Measurements from ENCODE around the gene LRRC23.

Gene LRRC23

DNA sequence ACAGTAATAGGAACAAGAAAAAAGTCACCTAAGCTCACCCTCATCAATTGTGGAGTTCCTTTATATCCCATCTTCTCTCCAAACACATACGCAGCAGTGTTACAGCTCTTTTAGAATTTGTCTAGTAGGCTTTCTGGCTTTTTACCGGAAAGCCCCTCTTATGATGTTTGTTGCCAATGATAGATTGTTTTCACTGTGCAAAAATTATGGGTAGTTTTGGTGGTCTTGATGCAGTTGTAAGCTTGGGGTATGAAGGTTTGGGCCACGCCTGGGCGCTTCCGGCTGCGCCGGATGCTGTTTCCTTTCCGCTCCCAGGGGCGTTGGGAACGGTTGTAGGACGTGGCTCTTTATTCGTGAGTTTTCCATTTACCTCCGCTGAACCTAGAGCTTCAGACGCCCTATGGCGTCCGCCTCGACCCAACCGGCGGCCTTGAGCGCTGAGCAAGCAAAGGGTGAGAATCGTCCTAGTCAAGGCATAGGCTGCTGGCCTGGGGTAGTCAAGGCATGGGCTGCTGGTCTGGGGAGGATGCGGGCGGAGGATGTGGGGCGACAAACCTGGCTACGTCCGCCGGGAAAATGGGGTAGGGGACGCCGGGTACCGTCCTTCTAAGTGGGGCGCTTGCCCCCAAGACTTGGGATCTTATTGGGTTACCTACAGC is 39.2 kb downstream of the LRRC23 start, which contains the start of the genes C12orf57 and RNU7-1:
C12orf57 (plus strand) TSS at position 301 of the 659 bp plus-strand sequence; CDS start at position 401, 100 bp downstream.
RNU7-1 (plus strand) TSS at position 95 of the 659 bp plus-strand sequence.
- Histone ChIP-seq H3K36me3 (ENCODE audit: control insufficient read depth in 1 of 2, insufficient read depth in 2 of 2, low read length in 2 of 2) (peaks cover 9 to 20% of the 10 kb centered on the region in 2 donors), H3K4me3 (ENCODE audit: low read depth in 1 of 2, low read length in 2 of 2) (peak within 1 kb of the TSS; percentile 88 to 95), H3K4me1 (ENCODE audit: control insufficient read depth in 1 of 2, insufficient read depth in 2 of 2, low read length in 2 of 2) (peaks cover 23 to 46% of the 10 kb centered on the region in 2 donors)

GRCh38 chr12:6944381-6945186 is 40.0 kb downstream of the LRRC23 start:
- Histone ChIP-seq H3K36me3 (ENCODE audit: control insufficient read depth in 1 of 2, insufficient read depth in 2 of 2, low read length in 2 of 2) (peaks cover 9 to 14% of the 10 kb centered on the region in 2 donors), H3K4me3 (ENCODE audit: low read depth in 1 of 2, low read length in 2 of 2) (peak overlapping the region; percentile 88 to 95), H3K4me1 (ENCODE audit: control insufficient read depth in 1 of 2, insufficient read depth in 2 of 2, low read length in 2 of 2) (peaks cover 31 to 47% of the 10 kb centered on the region in 2 donors), H3K9ac (ENCODE audit: low read depth in 1 of 2, low read length in 2 of 2) (peak overlapping the region; percentile 82 to 99), H3K27ac (ENCODE audit: low read depth, low read length) (peak overlapping the region; percentile 95), H3K9me3 (ENCODE audit: control insufficient read depth in 1 of 2, low read length in 2 of 2) (no peaks in the 10 kb centered on the region), H3K27me3 (ENCODE audit: control insufficient read depth in 1 of 2, insufficient read depth in 2 of 2, low read length in 2 of 2) (no peaks in the 10 kb centered on the region)

More for the DNA sequence above, 39.2 kb downstream of the LRRC23 start, which contains the start of the genes C12orf57 and RNU7-1:
- H3K9ac ChIP-seq (ENCODE audit: low read depth in 1 of 2, low read length in 2 of 2), result peak within 1 kb of the TSS; percentile 82 to 99
- peak within 1 kb of the TSS; percentile 95 for H3K27ac ChIP-seq (ENCODE audit: low read depth, low read length)
- H3K9me3 ChIP-seq (ENCODE audit: control insufficient read depth in 1 of 2, low read length in 2 of 2), result no peaks in the 10 kb centered on the region
- no peaks in the 10 kb centered on the region for H3K27me3 ChIP-seq (ENCODE audit: control insufficient read depth in 1 of 2, insufficient read depth in 2 of 2, low read length in 2 of 2)

GRCh38 chr12:6945613-6946012 is 41.0 kb downstream of the LRRC23 start:
- H3K4me3 ChIP-seq (ENCODE audit: low read depth in 1 of 2, low read length in 2 of 2), result peak overlapping the region; percentile 81 to 82
- peaks cover 9 to 11% of the 10 kb centered on the region in 2 donors for H3K36me3 ChIP-seq (ENCODE audit: control insufficient read depth in 1 of 2, insufficient read depth in 2 of 2, low read length in 2 of 2)
- H3K9me3 ChIP-seq (ENCODE audit: control insufficient read depth in 1 of 2, low read length in 2 of 2), result no peaks in the 10 kb centered on the region
- peak overlapping the region; percentile 65 to 67 for H3K9ac ChIP-seq (ENCODE audit: low read depth in 1 of 2, low read length in 2 of 2)
- peak overlapping the region; percentile 91 for H3K27ac ChIP-seq (ENCODE audit: low read depth, low read length)
- H3K4me1 ChIP-seq (ENCODE audit: control insufficient read depth in 1 of 2, insufficient read depth in 2 of 2, low read length in 2 of 2), result peaks cover 37 to 56% of the 10 kb centered on the region in 2 donors
- no peaks in the 10 kb centered on the region for H3K27me3 ChIP-seq (ENCODE audit: control insufficient read depth in 1 of 2, insufficient read depth in 2 of 2, low read length in 2 of 2)

DNA sequence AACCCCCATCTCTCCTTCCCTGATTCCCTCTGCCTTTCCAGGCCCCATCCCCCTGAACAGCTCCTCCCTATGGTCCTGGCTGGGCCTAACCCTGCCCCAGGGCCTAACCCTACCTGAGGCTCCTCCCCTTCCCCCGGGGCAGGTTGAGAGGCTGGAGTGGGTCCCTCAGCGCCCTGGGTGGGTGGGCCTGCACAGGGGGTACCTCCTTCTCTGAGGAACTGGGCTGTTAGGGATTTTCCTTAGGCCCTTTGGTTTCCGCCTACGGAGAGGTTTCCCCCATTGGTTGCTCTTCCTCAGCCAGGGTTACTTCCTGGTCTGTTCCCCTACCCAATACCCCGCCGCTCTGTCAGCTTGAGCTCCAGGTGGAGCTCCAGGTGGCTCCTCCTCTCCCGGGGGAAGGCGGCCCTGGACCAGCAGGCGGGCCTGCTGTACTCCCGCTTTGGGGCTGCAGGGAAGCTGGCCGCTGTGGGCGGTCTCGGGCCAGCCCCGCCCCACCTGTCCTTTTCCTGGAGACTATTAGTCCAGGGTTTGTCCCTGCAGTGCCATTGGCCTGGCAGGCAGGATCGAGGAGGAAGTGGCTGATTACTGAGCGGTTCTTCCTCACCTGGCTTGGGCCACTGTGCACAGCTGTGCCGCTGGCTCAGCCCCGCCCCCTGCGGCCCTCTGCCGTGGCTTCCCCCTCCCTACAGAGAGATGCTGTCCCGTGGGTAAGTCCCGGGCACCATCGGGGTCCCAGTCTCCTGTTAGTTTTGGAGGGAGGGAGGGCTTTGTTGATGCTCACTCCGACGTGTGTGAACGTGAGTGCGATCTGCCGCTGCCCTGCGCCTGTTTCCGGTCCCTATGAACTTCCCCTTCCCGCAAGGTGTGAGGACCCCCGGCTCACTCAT is 41.7 kb downstream of the LRRC23 start:
- Histone ChIP-seq H3K36me3 (ENCODE audit: control insufficient read depth in 1 of 2, insufficient read depth in 2 of 2, low read length in 2 of 2) (peaks cover 4 to 5% of the 10 kb centered on the region in 2 donors), H3K27me3 (ENCODE audit: control insufficient read depth in 1 of 2, insufficient read depth in 2 of 2, low read length in 2 of 2) (no peaks in the 10 kb centered on the region), H3K27ac (ENCODE audit: low read depth, low read length) (peak overlapping the region; percentile 91), H3K4me3 (ENCODE audit: low read depth in 1 of 2, low read length in 2 of 2) (peak overlapping the region; percentile 81 to 82), H3K9me3 (ENCODE audit: control insufficient read depth in 1 of 2, low read length in 2 of 2) (no peaks in the 10 kb centered on the region), H3K9ac (ENCODE audit: low read depth in 1 of 2, low read length in 2 of 2) (peak overlapping the region; percentile 65 to 67), H3K4me1 (ENCODE audit: control insufficient read depth in 1 of 2, insufficient read depth in 2 of 2, low read length in 2 of 2) (peaks cover 39 to 61% of the 10 kb centered on the region in 2 donors)

DNA sequence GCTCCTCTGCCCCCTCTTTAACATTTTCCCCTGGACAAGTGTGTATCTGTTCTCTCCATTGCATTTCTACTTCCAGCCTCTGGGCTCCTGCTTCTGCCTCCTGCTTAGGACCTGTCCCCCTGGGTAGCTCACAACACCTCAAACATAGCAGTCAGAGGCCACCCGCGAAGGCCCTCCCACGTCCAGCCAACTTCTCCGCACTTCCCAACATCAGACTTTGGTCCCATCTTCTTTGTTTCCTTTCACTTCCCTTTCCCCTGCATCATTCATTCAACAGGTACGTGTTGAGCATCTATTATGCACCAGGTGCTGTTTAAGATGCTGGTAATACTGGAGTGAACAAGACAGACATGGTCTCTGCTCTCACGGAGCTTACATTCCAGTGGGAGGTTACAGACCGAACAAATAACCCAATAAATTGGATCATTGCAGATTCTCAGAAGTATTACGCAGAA is 42.3 kb downstream of the LRRC23 start:
- Histone ChIP-seq H3K27me3 (ENCODE audit: control insufficient read depth in 1 of 2, insufficient read depth in 2 of 2, low read length in 2 of 2) (no peaks in the 10 kb centered on the region), H3K4me3 (ENCODE audit: low read depth in 1 of 2, low read length in 2 of 2) (peak overlapping the region; percentile 81 to 82), H3K9ac (ENCODE audit: low read depth in 1 of 2, low read length in 2 of 2) (peak overlapping the region; percentile 65 to 67), H3K36me3 (ENCODE audit: control insufficient read depth in 1 of 2, insufficient read depth in 2 of 2, low read length in 2 of 2) (no peaks in the 10 kb centered on the region), H3K27ac (ENCODE audit: low read depth, low read length) (peak overlapping the region; percentile 91), H3K9me3 (ENCODE audit: control insufficient read depth in 1 of 2, low read length in 2 of 2) (no peaks in the 10 kb centered on the region), H3K4me1 (ENCODE audit: control insufficient read depth in 1 of 2, insufficient read depth in 2 of 2, low read length in 2 of 2) (peaks cover 39 to 61% of the 10 kb centered on the region in 2 donors)

- Histone ChIP-seq H3K4me3 (ENCODE audit: low read depth in 1 of 2, low read length in 2 of 2) (no peak overlapping the region), H3K36me3 (ENCODE audit: control insufficient read depth in 1 of 2, insufficient read depth in 2 of 2, low read length in 2 of 2) (peaks cover 0 to 4% of the 10 kb centered on the region in 2 donors), H3K9ac (ENCODE audit: low read depth in 1 of 2, low read length in 2 of 2) (peak overlapping the region in 1 of 2 donors; percentile 65), H3K4me1 (ENCODE audit: control insufficient read depth in 1 of 2, insufficient read depth in 2 of 2, low read length in 2 of 2) (peaks cover 39 to 60% of the 10 kb centered on the region in 2 donors), H3K27ac (ENCODE audit: low read depth, low read length) (no peak overlapping the region), H3K27me3 (ENCODE audit: control insufficient read depth in 1 of 2, insufficient read depth in 2 of 2, low read length in 2 of 2) (no peaks in the 10 kb centered on the region), H3K9me3 (ENCODE audit: control insufficient read depth in 1 of 2, low read length in 2 of 2) (no peaks in the 10 kb centered on the region)
Measured at GRCh38 chr12:6947615-6948014, 43.0 kb downstream of the LRRC23 start.

- Histone ChIP-seq H3K36me3 (ENCODE audit: control insufficient read depth in 1 of 2, insufficient read depth in 2 of 2, low read length in 2 of 2) (peaks cover 0 to 4% of the 10 kb centered on the region in 2 donors), H3K4me3 (ENCODE audit: low read depth in 1 of 2, low read length in 2 of 2) (peak overlapping the region in 1 of 2 donors; percentile 30), H3K27ac (ENCODE audit: low read depth, low read length) (peak overlapping the region; percentile 11), H3K9ac (ENCODE audit: low read depth in 1 of 2, low read length in 2 of 2) (peak overlapping the region; percentile 39 to 63), H3K27me3 (ENCODE audit: control insufficient read depth in 1 of 2, insufficient read depth in 2 of 2, low read length in 2 of 2) (no peaks in the 10 kb centered on the region), H3K9me3 (ENCODE audit: control insufficient read depth in 1 of 2, low read length in 2 of 2) (no peaks in the 10 kb centered on the region), H3K4me1 (ENCODE audit: control insufficient read depth in 1 of 2, insufficient read depth in 2 of 2, low read length in 2 of 2) (peaks cover 39 to 63% of the 10 kb centered on the region in 2 donors)
Measured at GRCh38 chr12:6948873-6949594, 44.4 kb downstream of the LRRC23 start.

DNA sequence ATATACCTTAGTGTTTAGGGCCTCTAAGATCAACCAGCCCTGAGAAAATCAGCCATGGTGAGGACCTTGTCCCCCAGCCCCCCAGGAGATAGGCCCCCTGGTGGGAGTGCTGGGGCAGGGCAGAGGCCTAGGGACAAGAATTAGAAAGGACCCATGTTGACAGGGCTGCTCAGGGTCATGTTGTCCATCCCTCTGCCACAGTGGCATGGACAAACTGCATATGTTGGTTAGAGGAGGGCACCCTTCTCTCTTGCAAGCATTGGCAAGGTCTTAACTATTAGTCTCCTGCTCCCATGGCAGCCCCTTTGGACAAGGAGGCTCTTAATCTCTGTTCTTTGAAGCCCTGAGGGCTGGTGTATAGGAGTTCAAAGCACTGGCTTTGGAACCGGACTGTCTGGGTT is 45.8 kb downstream of the LRRC23 start:
- Histone ChIP-seq H3K4me3 (ENCODE audit: low read depth in 1 of 2, low read length in 2 of 2) (peak overlapping the region; percentile 67 to 74), H3K4me1 (ENCODE audit: control insufficient read depth in 1 of 2, insufficient read depth in 2 of 2, low read length in 2 of 2) (peaks cover 40 to 63% of the 10 kb centered on the region in 2 donors), H3K9ac (ENCODE audit: low read depth in 1 of 2, low read length in 2 of 2) (peak overlapping the region in 1 of 2 donors; percentile 30), H3K9me3 (ENCODE audit: control insufficient read depth in 1 of 2, low read length in 2 of 2) (no peaks in the 10 kb centered on the region), H3K27ac (ENCODE audit: low read depth, low read length) (peak overlapping the region; percentile 65), H3K27me3 (ENCODE audit: control insufficient read depth in 1 of 2, insufficient read depth in 2 of 2, low read length in 2 of 2) (no peaks in the 10 kb centered on the region), H3K36me3 (ENCODE audit: control insufficient read depth in 1 of 2, insufficient read depth in 2 of 2, low read length in 2 of 2) (peaks cover 4 to 11% of the 10 kb centered on the region in 2 donors)
